Fibroblast of skin of back (primary cell): Measurements from ENCODE around the gene AGAP1.
"Not testable (repeated sequence)": the region's sequence is repeated elsewhere in the genome, so short reads cannot be mapped to it uniquely, and the experiment has no call there.

Experiments
- DNase-seq: peaks from one replicate; pipeline ENCODE4 v3.0.0-alpha.2; 2013

The AGAP1 gene

DNA sequence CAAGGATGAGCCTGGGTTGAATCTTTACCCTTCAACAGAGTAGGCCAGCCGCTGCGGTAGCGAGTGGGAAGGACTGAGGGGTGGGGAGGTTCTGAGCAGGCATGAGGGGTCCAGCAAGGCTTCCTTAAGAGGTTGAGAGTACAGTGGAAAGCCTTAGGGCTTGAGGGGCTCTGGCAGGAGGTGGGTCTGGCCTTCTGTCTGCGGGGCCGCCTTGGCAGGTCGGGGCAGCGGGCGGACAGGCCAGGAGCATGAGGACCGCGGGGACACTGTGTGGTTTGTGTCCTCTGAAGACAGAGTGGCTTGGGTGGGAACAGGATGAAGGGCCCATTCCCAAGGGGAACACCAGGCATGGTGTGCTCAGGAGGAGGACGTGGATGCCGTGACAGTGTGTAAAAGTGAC is 250.3 kb downstream of the AGAP1 start:
- no peak for DNase-seq

- DNase-seq = peak; percentile 55
Measured at GRCh38 chr2:235745597-235745996, 251.8 kb downstream of the AGAP1 start.

DNA sequence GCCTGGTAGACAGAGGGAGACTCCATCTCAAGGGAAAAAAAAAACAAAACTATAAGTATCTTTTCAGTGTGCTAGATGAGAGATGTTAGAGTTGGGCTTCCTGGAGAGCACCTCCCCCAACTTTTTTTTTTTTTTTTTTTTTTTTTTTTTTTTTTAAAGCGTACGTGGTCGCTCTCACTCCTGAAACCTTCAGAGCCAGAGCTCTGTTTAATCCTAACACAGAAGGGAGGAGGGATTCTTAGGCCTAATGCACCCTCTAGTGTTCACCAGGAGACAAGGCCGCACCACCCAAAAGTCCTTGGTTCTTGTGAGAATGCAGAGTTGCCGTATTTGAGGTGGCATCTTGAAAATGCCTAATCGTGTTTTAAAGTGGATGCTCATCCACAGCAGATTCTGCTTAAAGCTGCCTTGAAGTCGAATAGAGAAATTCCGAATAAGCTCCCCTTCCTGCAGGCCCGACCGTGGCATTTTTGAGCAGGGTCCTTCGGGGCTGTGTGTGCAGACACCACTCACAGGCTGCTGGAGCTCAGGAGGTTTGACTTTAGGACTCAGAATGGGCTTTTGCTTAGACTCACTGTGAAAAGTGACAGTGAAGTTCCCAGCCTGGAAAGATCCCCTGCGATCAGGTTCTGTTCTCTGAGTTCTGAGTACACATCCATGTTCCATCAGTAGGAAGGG is 252.6 kb downstream of the AGAP1 start:
- DNase-seq = peak; percentile 88

- DNase-seq = no peak
Measured at GRCh38 chr2:235747001-235747785, 253.3 kb downstream of the AGAP1 start.

GRCh38 chr2:235747786-235748091 is 253.9 kb downstream of the AGAP1 start:
- peak; percentile 35 for DNase-seq

GRCh38 chr2:235749121-235749770 is 255.4 kb downstream of the AGAP1 start:
- peak; percentile 89 for DNase-seq

- no peak for DNase-seq
Measured at GRCh38 chr2:235749771-235750160, 255.9 kb downstream of the AGAP1 start.

GRCh38 chr2:235752846-235753245 is 259.0 kb downstream of the AGAP1 start:
- no peak for DNase-seq

GRCh38 chr2:235754357-235755207 is 260.7 kb downstream of the AGAP1 start:
- DNase-seq = no peak

- no peak for DNase-seq
Measured at GRCh38 chr2:235756491-235756890, 262.6 kb downstream of the AGAP1 start.

DNA sequence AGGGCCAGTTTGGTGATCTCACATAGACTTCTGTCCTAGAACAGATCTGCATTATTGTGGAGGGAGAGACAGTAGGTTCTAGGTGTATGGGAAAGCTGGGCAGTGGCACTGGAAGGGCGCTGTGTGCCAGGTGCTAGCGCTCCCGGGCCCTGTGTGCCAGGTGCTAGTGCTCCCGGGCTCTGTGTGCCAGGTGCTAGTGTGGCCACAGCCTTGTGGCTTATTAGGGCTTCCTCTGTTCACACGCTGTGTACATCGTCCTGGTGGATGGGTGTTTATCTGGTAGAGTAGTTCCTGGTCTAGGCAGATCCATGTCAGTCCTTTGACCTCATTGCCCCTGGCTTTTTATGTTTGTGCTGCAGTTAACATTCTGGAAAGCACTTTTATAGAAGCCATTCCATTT is 263.4 kb downstream of the AGAP1 start:
- no peak for DNase-seq

- no peak for DNase-seq
Measured at GRCh38 chr2:235757640-235758039, 263.8 kb downstream of the AGAP1 start.

DNA sequence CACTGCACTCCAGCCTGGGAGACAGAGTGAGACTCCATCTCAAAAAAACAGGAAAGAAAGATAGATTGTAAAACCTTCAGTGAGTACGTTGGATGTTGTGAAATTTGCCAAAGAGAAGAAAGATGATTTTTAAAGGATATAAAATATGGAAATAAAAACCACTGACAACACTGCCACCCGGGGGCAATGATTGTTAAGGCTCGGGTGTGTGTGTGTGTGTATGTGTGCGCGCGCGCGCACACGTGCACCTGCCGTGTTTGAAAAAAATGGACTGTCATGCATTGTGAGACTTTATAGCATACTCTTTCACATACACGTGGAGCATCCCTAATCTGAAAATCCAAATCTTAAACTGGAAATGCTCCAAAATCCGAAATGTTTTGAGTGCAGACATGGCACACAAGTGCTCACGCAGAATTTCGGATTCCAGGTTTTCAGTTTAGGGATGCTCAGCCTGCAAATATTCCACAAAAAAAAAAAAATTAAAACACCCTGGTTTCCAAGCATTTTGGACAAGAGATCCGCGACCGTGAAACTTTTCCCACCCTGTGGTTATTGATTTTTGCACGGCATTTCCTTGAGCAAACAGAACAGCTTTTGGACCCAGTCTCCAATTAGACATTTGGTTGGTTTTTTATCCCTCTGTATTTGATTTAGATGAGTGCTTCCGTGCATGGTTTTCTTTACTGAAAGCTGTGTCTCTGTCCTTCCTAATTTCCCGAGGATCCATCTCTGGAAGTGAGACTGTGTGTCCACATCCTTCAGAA is 269.2 kb downstream of the AGAP1 start:
- DNase-seq = no peak

GRCh38 chr2:235763816-235764215 is 270.0 kb downstream of the AGAP1 start:
- DNase-seq = no peak

DNA sequence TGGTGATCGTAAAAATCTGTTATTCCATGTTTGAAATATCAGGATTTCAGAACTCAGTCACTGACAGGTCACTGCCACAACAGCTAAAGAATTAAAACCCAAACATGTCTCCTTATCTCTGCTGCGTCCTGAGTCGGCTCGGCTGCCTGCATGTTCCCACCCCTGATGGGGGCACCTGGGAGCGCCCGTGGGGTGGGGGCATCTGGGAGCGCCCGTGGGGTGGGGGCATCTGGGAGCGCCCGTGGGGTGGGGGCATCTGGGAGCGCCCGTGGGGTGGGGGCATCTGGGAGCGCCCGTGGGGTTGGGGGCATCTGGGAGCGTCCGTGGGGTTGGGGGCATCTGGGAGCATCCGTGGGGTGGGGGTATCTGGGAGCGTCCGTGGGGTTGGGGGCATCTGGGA is 270.6 kb downstream of the AGAP1 start:
- DNase-seq = not testable (repeated sequence)

GRCh38 chr2:235765181-235765820 is 271.5 kb downstream of the AGAP1 start:
- DNase-seq = peak; percentile 72

GRCh38 chr2:235766278-235766677 is 272.4 kb downstream of the AGAP1 start:
- peak; percentile 84 for DNase-seq

GRCh38 chr2:235768606-235769005 is 274.8 kb downstream of the AGAP1 start:
- DNase-seq = no peak

DNA sequence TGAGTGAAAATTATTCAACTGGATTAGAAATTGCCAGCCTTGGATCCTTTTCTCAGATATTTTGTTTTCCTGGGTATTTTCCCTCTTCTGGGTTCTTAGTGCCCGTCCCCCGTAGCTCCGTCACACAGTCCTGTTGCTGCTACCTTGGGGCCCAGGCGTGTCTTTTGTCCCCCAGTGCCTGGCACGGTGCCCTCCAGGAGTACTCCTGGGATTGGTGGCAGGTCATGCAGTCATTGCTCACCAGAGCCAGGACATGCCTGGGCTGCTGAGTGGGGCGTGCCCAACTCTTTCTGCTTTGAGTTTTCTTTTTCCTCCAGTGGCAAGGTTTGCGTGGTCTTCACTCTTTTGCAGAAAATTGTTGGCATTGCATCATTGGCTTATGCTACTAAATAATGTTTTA is 275.2 kb downstream of the AGAP1 start:
- DNase-seq = no peak

DNA sequence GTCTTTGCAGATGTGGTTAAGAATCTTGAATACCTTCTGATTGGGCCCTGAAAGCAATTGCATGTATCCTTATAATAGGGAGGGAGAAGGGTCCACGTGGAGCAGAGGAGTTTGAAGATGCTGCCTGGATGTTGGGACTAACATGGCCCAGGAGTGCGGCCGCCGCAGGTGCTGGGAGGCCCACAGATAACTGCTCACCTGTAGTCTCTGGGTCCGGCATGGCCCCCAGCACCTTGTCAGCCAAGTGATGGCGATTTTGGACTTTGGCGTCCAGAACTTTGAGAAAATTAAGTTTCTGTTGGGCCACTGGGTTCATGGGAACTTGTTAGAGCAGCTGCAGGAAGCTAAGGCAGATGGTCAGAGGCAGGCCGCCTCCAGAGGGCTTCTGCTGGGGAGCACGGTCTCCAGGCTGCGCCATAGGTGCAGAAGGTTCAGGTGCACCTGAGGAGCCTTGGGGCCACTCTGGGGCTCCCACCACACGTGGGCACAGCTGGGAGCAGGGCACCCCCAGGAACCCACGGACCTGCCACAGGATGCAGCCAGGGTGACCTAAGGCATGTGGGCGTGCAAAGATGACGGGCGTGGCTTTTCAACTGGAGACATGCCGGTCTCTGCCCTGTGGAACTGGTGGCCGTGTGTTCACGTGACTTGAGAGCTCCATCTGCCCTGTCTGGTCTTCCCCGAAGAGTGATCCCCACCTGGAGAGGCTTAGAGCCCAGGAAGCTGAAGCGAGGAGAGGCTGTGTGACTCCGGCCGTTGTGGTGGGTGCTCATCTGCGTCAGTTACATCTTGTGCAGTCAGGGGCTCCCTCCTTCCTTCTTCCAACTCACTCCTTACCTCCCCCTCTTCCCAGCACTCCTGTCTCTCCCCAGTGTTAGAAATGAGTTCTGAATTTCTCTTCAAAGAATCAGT is 277.3 kb downstream of the AGAP1 start:
- DNase-seq = no peak
